Ammon's horn (tissue), 1 donor: ENCODE measurements around the gene TBCA.
"Not testable (repeated sequence)": the region's sequence is repeated elsewhere in the genome, so short reads cannot be mapped to it uniquely, and the experiment has no call there.

Experiments used
- DNase-seq: peaks from one replicate; pipeline ENCODE4 v3.0.0-alpha.2; 2016; ENCODE audit warnings: low spot score

The TBCA gene

GRCh38 chr5:77709340-77709739 lies 66.8 kb downstream of the TBCA start:
- DNase-seq: no peak

GRCh38 chr5:77707791-77708190 lies 68.3 kb downstream of the TBCA start:
- no peak for DNase-seq

- not testable (repeated sequence) for DNase-seq
These were observed 76.6 kb downstream of the TBCA start for GRCh38 chr5:77699569-77699968.

- no peak for DNase-seq
These were observed 77.2 kb downstream of the TBCA start for GRCh38 chr5:77698920-77699319.

GRCh38 chr5:77697692-77698091 lies 78.4 kb downstream of the TBCA start:
- no peak for DNase-seq

- no peak for DNase-seq
These were observed 80.0 kb downstream of the TBCA start for GRCh38 chr5:77696120-77696519.

GRCh38 chr5:77693913-77694312 lies 82.2 kb downstream of the TBCA start:
- DNase-seq: no peak

GRCh38 chr5:77683171-77683732 lies 92.9 kb downstream of the TBCA start:
- peak; percentile 17 for DNase-seq

GRCh38 chr5:77670526-77670925 lies 105.6 kb downstream of the TBCA start:
- no peak for DNase-seq

- DNase-seq: no peak
These were observed 106.5 kb downstream of the TBCA start for GRCh38 chr5:77669677-77670076.

- no peak for DNase-seq
These were observed 112.9 kb downstream of the TBCA start for GRCh38 chr5:77663090-77663863.

- no peak for DNase-seq
These were observed 113.5 kb downstream of the TBCA start for GRCh38 chr5:77662635-77663034.

- DNase-seq: no peak
These were observed 117.5 kb downstream of the TBCA start for GRCh38 chr5:77658662-77659061.

- no peak for DNase-seq
These were observed 124.8 kb downstream of the TBCA start for GRCh38 chr5:77651343-77651742.

- DNase-seq: no peak
These were observed 125.5 kb downstream of the TBCA start for GRCh38 chr5:77650686-77651085.

- DNase-seq: no peak
These were observed 126.4 kb downstream of the TBCA start for GRCh38 chr5:77649776-77650175.

GRCh38 chr5:77645995-77646639 lies 130.0 kb downstream of the TBCA start:
- no peak for DNase-seq

- DNase-seq: no peak
These were observed 130.8 kb downstream of the TBCA start for GRCh38 chr5:77645158-77645994.

GRCh38 chr5:77644371-77645157 lies 131.6 kb downstream of the TBCA start:
- no peak for DNase-seq

- DNase-seq: no peak
These were observed 132.3 kb downstream of the TBCA start for GRCh38 chr5:77643654-77644370.
